Muscle layer of colon (tissue), 2 donors: ENCODE measurements around the gene EMC1.

Experiments
- H3K27ac ChIP-seq: one replicate; pipeline ENCODE4 v1.7.0; 2013; ENCODE audit warnings: low read depth, mild to moderate bottlenecking, low read length, moderate library complexity
- H3K27me3 ChIP-seq, 2 donors: one replicate each; pipeline ENCODE4 v1.7.0; 2013; ENCODE audit warnings: low read length in 2 of 2, mild to moderate bottlenecking in 2 of 2; ENCODE audit not compliant: insufficient read depth in 2 of 2, control insufficient read depth in 1 of 2
- H3K36me3 ChIP-seq: one replicate; pipeline ENCODE4 v1.7.0; 2013; ENCODE audit warnings: mild to moderate bottlenecking, low read length; ENCODE audit not compliant: insufficient read depth
- H3K4me1 ChIP-seq: one replicate; pipeline ENCODE4 v1.7.0; 2013; ENCODE audit warnings: mild to moderate bottlenecking, low read length; ENCODE audit not compliant: insufficient read depth
- H3K4me3 ChIP-seq, 2 donors: one replicate each; pipeline ENCODE4 v1.7.0; 2013; ENCODE audit warnings: low read length in 2 of 2, low read depth in 1 of 2, mild to moderate bottlenecking in 1 of 2, moderate library complexity in 1 of 2
- H3K9ac ChIP-seq: one replicate; pipeline ENCODE4 v1.7.0; 2013; ENCODE audit warnings: low read length
- H3K9me3 ChIP-seq: one replicate; pipeline ENCODE4 v1.7.0; 2013; ENCODE audit warnings: mild to moderate bottlenecking, low read length
- donor health status: abdominal sarcoma.
- donor health status: Adenocarcinoma of cecum.

The EMC1 gene

GRCh38 chr1:19209439-19209989 lies 41.8 kb downstream of the EMC1 start:
- Histone ChIP-seq H3K27me3 (no peaks in the 10 kb centered on the region), H3K9me3 (no peaks in the 10 kb centered on the region), H3K4me3 (peak overlapping the region; percentile 70 to 94), H3K9ac (peak overlapping the region; percentile 83), H3K36me3 (peaks cover 8% of the 10 kb centered on the region), H3K27ac (peak overlapping the region; percentile 95), H3K4me1 (peaks cover 47% of the 10 kb centered on the region)

GRCh38 chr1:19208710-19209438 lies 42.5 kb downstream of the EMC1 start:
- peak overlapping the region; percentile 95 for H3K27ac ChIP-seq
- H3K27me3 ChIP-seq, result no peaks in the 10 kb centered on the region
- peak overlapping the region; percentile 70 to 94 for H3K4me3 ChIP-seq
- H3K9ac ChIP-seq, result peak overlapping the region; percentile 83
- H3K9me3 ChIP-seq, result no peaks in the 10 kb centered on the region
- H3K4me1 ChIP-seq, result peaks cover 49% of the 10 kb centered on the region
- peaks cover 7% of the 10 kb centered on the region for H3K36me3 ChIP-seq

GRCh38 chr1:19206947-19207346 lies 44.4 kb downstream of the EMC1 start:
- no peaks in the 10 kb centered on the region for H3K9me3 ChIP-seq
- no peak overlapping the region for H3K4me3 ChIP-seq
- no peaks in the 10 kb centered on the region for H3K27me3 ChIP-seq
- H3K27ac ChIP-seq, result no peak overlapping the region
- H3K9ac ChIP-seq, result no peak overlapping the region
- no peaks in the 10 kb centered on the region for H3K36me3 ChIP-seq
- peaks cover 53% of the 10 kb centered on the region for H3K4me1 ChIP-seq

DNA sequence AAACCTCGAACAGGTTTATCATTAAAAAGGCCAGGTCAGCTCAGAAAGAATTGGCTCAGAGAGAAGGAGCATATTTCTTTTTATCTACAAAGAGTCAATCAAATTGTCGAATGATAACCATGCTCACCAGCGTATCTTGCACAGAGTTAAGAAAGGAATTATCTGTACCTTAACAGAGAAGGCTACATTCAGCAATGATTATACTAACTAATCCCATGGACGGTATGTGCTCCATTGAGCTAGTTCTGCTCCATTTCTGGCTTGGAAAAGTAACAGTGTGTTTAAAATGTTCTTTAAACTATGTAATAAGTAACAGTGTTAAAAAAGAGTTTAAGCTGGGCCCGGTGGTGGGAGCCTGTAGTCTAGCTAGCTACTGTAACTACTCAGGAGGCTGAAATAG lies 45.5 kb downstream of the EMC1 start:
- Histone ChIP-seq H3K4me3 (no peak overlapping the region), H3K9me3 (no peaks in the 10 kb centered on the region), H3K36me3 (peaks cover 8% of the 10 kb centered on the region), H3K27ac (no peak overlapping the region), H3K4me1 (peaks cover 50% of the 10 kb centered on the region), H3K9ac (no peak overlapping the region), H3K27me3 (no peaks in the 10 kb centered on the region)

GRCh38 chr1:19205403-19205802 lies 45.9 kb downstream of the EMC1 start:
- no peak overlapping the region for H3K4me3 ChIP-seq
- H3K27ac ChIP-seq, result peak overlapping the region; percentile 34
- H3K4me1 ChIP-seq, result peaks cover 47% of the 10 kb centered on the region
- no peak overlapping the region for H3K9ac ChIP-seq
- H3K9me3 ChIP-seq, result no peaks in the 10 kb centered on the region
- no peaks in the 10 kb centered on the region for H3K27me3 ChIP-seq
- peaks cover 12% of the 10 kb centered on the region for H3K36me3 ChIP-seq

DNA sequence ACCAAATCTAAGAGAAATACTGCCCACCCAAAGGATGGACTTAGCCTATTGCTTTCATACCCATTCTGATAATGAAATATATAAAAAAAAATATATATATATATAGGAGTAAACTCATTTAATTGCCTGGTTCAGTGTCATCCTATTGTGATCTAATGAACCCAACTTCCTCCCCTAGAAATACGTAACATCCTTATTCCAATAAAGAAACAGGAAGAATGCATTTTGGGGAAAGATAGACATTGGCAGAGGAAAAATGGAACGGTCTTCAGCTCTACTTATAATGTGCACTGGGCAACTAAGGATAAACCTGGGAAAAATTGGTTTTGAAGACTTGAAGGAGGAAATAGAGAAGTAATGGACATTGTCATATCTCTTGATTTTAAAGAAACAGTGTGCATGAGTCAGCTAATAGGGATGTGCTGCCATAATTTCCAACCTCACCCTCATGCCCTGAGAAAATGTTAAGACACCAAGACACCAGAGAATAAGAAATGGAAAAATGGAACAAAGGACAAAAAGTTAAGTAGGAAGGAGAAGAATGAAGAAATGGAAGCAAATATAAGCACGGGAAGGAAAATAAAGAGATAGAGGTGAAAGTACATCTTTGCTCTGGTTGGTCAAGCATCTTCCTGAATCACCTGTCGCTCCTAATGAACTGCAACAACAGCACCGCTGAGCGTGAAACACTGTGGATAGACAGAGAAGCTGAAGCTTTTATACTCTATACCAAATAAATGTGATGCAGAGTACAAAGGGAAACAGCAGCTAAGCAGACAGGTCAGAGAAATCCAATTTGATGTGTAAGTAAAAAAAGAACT lies 46.7 kb downstream of the EMC1 start:
- Histone ChIP-seq H3K9me3 (no peaks in the 10 kb centered on the region), H3K4me1 (peaks cover 47% of the 10 kb centered on the region), H3K27me3 (no peaks in the 10 kb centered on the region), H3K4me3 (no peak overlapping the region), H3K9ac (no peak overlapping the region), H3K36me3 (peaks cover 17% of the 10 kb centered on the region), H3K27ac (peak overlapping the region; percentile 34)

GRCh38 chr1:19203440-19203839 lies 47.9 kb downstream of the EMC1 start:
- Histone ChIP-seq H3K36me3 (peaks cover 29% of the 10 kb centered on the region), H3K4me3 (no peak overlapping the region), H3K27ac (no peak overlapping the region), H3K27me3 (no peaks in the 10 kb centered on the region), H3K9me3 (no peaks in the 10 kb centered on the region), H3K9ac (no peak overlapping the region), H3K4me1 (peaks cover 48% of the 10 kb centered on the region)

DNA sequence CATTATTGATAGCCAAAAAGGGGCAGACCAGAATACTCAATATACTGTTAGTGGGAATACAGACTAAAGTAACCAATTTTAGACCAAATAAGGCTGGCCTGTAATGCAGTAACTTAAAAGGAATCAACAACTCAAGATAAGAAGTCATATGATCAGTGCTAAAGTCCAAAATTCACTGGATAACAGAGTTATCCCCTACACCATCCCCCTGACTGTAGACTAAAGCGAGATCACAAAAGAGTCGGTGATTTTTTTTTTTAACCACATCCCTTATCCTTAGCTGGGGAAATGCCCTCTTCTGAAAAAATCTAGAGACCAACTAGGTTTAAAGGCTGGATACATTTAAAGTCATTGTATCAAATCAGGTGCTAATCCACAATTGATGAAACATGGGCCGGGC lies 48.9 kb downstream of the EMC1 start:
- Histone ChIP-seq H3K4me3 (no peak overlapping the region), H3K36me3 (peaks cover 39% of the 10 kb centered on the region), H3K27me3 (no peaks in the 10 kb centered on the region), H3K9me3 (no peaks in the 10 kb centered on the region), H3K27ac (no peak overlapping the region), H3K4me1 (peaks cover 37% of the 10 kb centered on the region), H3K9ac (no peak overlapping the region)

- no peaks in the 10 kb centered on the region for H3K9me3 ChIP-seq
- H3K27me3 ChIP-seq, result no peaks in the 10 kb centered on the region
- no peak overlapping the region for H3K27ac ChIP-seq
- no peak overlapping the region for H3K4me3 ChIP-seq
- H3K4me1 ChIP-seq, result peaks cover 28% of the 10 kb centered on the region
- H3K36me3 ChIP-seq, result peaks cover 60% of the 10 kb centered on the region
- H3K9ac ChIP-seq, result no peak overlapping the region
Observed at GRCh38 chr1:19199969-19200604, 51.2 kb downstream of the EMC1 start.

- no peak overlapping the region for H3K4me3 ChIP-seq
- H3K36me3 ChIP-seq, result peaks cover 60% of the 10 kb centered on the region
- no peaks in the 10 kb centered on the region for H3K9me3 ChIP-seq
- no peak overlapping the region for H3K9ac ChIP-seq
- H3K27ac ChIP-seq, result no peak overlapping the region
- peaks cover 22% of the 10 kb centered on the region for H3K4me1 ChIP-seq
- H3K27me3 ChIP-seq, result no peaks in the 10 kb centered on the region
Observed at GRCh38 chr1:19199329-19199968, 51.9 kb downstream of the EMC1 start.

- Histone ChIP-seq H3K27ac (no peak overlapping the region), H3K9me3 (no peaks in the 10 kb centered on the region), H3K36me3 (peaks cover 65% of the 10 kb centered on the region)
Observed at GRCh38 chr1:19198820-19199219, 52.5 kb downstream of the EMC1 start.

More at GRCh38 chr1:19198820-19199219, 52.5 kb downstream of the EMC1 start:
- H3K9ac ChIP-seq, result no peak overlapping the region
- H3K4me3 ChIP-seq, result no peak overlapping the region
- peaks cover 21% of the 10 kb centered on the region for H3K4me1 ChIP-seq
- H3K27me3 ChIP-seq, result no peaks in the 10 kb centered on the region
